ENCODE measurements around the gene PLXND1. TPM values are rescaled to one million over a fixed set of nuclear protein-coding genes. Genes with fewer than 3 reads are reported as not detected.

PLXND1 gene
- total RNA-seq, 2 donors from 2014 or later = 47.7 to 135 TPM

DNA sequence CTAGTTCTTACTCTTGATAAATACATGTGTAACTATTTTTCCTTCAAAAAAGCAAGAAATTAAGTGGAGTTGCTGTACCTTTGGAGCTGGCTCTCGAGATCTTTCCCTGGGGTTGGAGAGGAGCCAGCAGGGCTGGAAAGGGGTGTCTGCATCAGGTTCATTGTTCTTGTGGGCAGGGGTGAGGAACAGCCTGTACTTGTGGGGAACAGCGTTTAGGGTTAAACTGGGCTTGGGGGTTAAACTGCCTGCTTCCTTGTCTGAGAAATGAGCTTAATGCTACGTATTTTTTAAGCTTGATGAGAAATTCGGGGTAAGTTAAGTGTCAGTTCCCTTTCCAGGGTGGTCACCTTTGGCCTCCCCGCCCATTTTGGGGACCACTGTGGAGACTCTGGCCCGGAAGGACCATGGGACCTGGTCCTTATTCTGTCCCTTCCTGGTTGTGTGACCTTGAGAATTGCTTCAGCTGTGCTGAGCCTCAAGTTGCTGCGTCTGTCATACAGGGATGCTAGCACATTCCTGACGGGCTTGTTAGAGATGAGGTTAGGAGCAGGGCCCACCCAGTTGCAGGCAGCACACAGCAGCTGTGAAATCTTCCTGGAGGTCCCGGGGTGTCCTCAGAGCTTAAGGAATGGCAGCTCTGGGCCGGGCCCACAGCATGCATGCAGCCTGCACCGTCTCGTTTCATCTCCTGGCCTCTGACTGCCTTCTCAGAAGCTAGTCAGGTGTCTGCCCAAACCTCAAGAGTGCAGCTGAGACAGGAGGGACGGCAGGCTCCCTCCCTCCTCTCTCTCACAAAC, 51.9 kb downstream of the PLXND1 start:
- no peaks in the 10 kb centered on the region for H3K27me3 ChIP-seq
- TF ChIP-seq, protein P1, sequence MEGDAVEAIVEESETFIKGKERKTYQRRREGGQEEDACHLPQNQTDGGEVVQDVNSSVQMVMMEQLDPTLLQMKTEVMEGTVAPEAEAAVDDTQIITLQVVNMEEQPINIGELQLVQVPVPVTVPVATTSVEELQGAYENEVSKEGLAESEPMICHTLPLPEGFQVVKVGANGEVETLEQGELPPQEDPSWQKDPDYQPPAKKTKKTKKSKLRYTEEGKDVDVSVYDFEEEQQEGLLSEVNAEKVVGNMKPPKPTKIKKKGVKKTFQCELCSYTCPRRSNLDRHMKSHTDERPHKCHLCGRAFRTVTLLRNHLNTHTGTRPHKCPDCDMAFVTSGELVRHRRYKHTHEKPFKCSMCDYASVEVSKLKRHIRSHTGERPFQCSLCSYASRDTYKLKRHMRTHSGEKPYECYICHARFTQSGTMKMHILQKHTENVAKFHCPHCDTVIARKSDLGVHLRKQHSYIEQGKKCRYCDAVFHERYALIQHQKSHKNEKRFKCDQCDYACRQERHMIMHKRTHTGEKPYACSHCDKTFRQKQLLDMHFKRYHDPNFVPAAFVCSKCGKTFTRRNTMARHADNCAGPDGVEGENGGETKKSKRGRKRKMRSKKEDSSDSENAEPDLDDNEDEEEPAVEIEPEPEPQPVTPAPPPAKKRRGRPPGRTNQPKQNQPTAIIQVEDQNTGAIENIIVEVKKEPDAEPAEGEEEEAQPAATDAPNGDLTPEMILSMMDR (IDR thresholded peaks at IDR 0.05) = no peak
- TF ChIP-seq POLR2A (IDR thresholded peaks at IDR 0.05) = no peak
- no peaks in the 10 kb centered on the region for H3K9me3 ChIP-seq
- WGBS, 2 donors = 51 to 67% methylated on average over 9 to 13 of the region's 13 CpGs
- intact Hi-C loops (cut with DNase I) = no loop called here
- DNase-seq = no peak
- peaks cover 11% of the 10 kb centered on the region for H3K4me1 ChIP-seq
- ATAC-seq = no peak
- H3K27ac ChIP-seq = no peak overlapping the region
- no peak overlapping the region for H3K4me3 ChIP-seq
- no peaks in the 10 kb centered on the region for H3K36me3 ChIP-seq (replicated peaks in 1 of 2; ENCODE audit: insufficient read depth in 1 of 2, low read depth in 2 of 2)

DNA sequence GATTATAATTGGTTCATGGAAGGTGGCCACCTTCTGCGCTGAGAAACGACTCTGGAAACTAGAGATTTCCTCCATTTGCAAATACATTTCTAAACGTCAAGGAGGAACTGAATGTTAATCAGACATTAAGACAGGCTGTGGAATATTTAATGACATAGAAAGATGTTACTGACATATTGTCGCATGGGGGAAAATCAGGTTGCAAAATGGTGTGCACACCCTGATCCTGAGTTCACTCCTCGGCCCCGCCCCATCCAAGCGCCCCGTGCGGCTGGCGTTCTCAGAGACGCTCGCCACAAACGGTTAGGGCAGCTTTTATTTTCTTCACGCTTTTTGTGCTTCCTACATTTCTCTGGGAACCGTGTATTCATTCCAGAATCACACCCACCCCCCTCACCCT, 52.8 kb downstream of the PLXND1 start:
- Histone ChIP-seq H3K36me3 (replicated peaks in 1 of 2; ENCODE audit: insufficient read depth in 1 of 2, low read depth in 2 of 2) (no peaks in the 10 kb centered on the region), H3K4me3 (no peak overlapping the region), H3K4me1 (peaks cover 18% of the 10 kb centered on the region), H3K27ac (no peak overlapping the region), H3K27me3 (no peaks in the 10 kb centered on the region), H3K9me3 (no peaks in the 10 kb centered on the region)
- no peak for ATAC-seq
- 64 to 66% methylated on average over 15 of the region's 15 CpGs for WGBS, 2 donors
- no peak for TF ChIP-seq POLR2A (IDR thresholded peaks at IDR 0.05)
- TF ChIP-seq, protein P1 (IDR thresholded peaks at IDR 0.05) = no peak
- no peak for DNase-seq
- intact Hi-C loops (cut with DNase I) = no loop called here

DNA sequence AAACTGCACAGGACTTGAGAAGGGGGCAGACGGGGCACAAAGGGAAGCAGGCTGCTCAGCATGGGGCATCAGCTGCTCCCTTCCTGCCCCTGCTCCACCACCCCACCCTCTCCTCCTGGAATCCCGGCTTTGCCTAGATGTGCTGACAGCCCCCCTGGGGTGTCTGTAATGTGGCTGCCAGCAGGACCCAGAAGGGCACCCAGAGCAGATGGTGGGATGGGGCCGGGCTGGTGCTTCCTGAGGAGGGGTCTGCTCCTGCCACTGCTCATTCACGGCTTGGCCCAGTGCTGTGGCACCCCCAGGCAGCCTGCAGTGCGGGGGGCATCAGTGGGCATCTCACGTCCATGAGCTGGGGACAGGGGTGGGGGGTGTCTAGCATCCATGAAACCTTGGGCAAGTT, 53.3 kb downstream of the PLXND1 start:
- Histone ChIP-seq H3K9me3 (no peaks in the 10 kb centered on the region), H3K4me3 (no peak overlapping the region), H3K27ac (no peak overlapping the region), H3K27me3 (no peaks in the 10 kb centered on the region), H3K36me3 (replicated peaks in 1 of 2; ENCODE audit: insufficient read depth in 1 of 2, low read depth in 2 of 2) (no peaks in the 10 kb centered on the region), H3K4me1 (peaks cover 24% of the 10 kb centered on the region)
- 69 to 71% methylated on average over 2 to 5 of the region's 6 CpGs for WGBS, 2 donors
- no peak for ATAC-seq
- no peak for DNase-seq
- intact Hi-C loops (cut with DNase I) = no loop called here
- TF ChIP-seq, protein P1 (IDR thresholded peaks at IDR 0.05) = no peak

DNA sequence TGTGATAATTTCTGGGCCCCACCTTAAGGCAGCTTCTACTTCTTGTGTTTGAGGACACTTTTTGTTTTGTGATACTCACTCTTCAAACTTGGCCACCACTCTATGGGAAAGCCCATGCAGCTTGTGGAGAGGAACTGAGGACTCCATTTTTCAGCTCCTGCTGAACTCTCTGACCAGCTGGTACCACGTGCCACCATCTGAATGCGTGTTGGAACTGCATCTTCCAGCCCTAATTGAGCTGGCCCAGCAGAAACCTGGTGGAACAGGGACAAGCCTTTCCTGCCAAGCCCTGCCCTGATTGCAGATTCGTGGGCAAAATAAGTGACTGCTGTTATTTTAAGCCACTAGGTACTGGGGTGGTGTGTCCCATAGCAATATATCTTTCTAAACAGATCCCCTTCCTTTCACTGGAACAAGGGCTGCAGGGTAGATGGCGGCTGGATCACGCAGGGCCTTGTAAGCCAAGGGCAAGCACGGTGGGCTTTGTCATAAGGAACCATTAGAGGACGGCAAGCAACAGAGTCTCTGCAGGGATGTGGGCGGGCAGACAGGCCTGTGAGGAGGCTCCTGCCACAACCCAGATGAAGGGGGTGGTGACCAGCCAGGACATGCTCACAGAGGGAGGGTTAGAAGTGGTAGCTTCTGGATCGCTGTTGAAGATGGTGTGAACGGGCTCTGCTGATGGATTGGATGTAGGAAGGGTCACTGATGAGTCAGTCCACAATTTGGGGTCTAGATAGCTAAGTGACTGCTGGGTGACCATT, 54.0 kb downstream of the PLXND1 start:
- Histone ChIP-seq H3K4me3 (no peak overlapping the region), H3K9me3 (no peaks in the 10 kb centered on the region), H3K36me3 (replicated peaks in 1 of 2; ENCODE audit: insufficient read depth in 1 of 2, low read depth in 2 of 2) (no peaks in the 10 kb centered on the region), H3K4me1 (peaks cover 24% of the 10 kb centered on the region), H3K27me3 (no peaks in the 10 kb centered on the region), H3K27ac (no peak overlapping the region)
- intact Hi-C loops (cut with DNase I) = no loop called here
- DNase-seq (no peak), ATAC-seq (no peak)
- TF ChIP-seq POLR2A (IDR thresholded peaks at IDR 0.05) = no peak
- TF ChIP-seq, protein P1 (IDR thresholded peaks at IDR 0.05) = no peak
- WGBS, 2 donors = 83 to 84% methylated on average over 10 of the region's 10 CpGs

Data from body of pancreas (tissue), 4 donors.